Stimulated activated CD8-positive, alpha-beta memory T cell treated with anti-CD3 and anti-CD28 coated beads, Interleukin-4, amount 100 ng/mL, for 24 hours (primary cell): ENCODE results near the gene DOCK4.

Experiments used
- DNase-seq: peaks from one replicate; pipeline ENCODE4 v3.0.0-alpha.2; 2020; ENCODE audit warnings: low read depth

DOCK4 gene

GRCh38 chr7:112192236-112193154 lies 13.7 kb downstream of the DOCK4 start:
- no peak for DNase-seq

- no peak for DNase-seq
These were observed 16.1 kb downstream of the DOCK4 start for GRCh38 chr7:112190120-112190519.

GRCh38 chr7:112189691-112190090 lies 16.5 kb downstream of the DOCK4 start:
- DNase-seq, result no peak

- DNase-seq, result no peak
These were observed 17.9 kb downstream of the DOCK4 start for GRCh38 chr7:112188257-112188656.

DNA sequence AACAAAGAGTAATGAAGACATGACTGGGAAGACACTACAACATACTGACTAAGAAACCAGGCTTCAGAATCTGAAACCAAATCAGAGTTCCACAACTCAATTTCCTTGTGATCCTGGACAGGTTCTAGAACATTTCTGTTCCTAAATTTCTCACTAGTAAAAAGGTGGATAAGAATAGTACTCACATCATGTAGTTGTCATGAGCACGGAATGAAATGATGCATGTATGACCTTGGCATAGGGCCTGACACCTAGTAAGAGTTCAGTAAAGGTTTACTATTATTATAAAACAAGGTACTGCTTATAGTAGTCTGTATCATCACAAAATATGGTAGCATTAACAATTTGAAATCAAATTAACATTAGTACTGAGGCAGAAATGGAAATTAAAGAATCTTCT lies 19.9 kb downstream of the DOCK4 start:
- DNase-seq, result no peak

- DNase-seq, result no peak
These were observed 21.0 kb downstream of the DOCK4 start for GRCh38 chr7:112185005-112185834.

DNA sequence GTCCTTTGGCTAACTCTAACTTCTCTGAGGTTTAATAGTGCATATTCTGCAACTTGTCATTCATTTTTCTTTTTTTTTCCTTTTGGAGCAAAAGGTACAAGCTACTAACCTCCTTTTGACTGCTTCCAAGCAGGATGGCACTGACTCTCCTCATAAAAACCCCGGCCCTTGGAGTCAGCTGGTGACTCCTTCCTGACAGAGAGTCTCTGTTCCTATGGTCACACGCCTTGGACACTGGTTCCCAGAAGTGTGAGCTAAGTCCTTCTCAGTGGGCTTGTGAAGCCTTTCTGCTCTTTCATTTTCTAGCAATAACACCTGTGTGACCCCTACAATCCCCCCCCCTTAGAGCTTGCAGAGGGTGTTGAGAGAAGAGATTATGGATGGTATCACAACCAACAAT lies 21.7 kb downstream of the DOCK4 start:
- no peak for DNase-seq

GRCh38 chr7:112183266-112183665 lies 22.9 kb downstream of the DOCK4 start:
- DNase-seq, result no peak

DNA sequence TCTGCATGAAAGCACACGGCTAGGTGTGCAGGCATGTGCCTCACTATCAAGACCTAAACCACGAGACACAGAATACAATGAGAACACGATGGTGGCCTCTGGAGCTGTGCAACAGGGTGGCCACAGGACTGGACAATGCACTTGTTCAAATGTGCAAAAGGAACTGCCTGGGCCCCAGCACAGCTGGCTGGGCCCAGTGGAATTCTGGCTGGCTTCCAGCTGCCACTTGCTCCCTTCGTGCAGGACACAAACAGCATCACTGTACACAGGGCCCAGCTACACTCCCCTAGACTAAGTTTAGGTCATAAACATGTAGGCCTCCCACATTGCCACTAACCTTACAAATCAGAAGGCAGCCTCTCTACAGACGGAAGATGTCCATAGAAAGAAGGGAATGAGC lies 23.4 kb downstream of the DOCK4 start:
- no peak for DNase-seq

DNA sequence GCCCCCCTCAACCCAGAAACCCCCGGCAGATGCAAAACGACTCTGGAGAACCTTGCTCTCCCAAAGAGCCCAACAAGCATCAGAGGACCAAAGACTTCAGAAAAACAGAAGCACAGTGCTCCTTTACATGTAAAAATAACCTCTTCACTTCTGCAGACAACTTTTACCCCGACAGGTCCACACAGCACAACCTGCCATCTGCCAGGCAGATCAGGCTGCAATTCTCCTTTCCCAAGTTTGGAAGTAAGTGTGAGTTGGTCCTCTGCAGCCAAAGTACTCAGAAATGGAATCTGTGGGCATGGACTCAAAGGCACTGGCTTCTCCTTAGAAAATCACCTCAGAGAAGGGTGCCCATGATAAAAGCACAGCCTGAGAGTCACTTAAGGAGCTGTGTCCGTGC lies 26.0 kb downstream of the DOCK4 start:
- DNase-seq, result no peak

DNA sequence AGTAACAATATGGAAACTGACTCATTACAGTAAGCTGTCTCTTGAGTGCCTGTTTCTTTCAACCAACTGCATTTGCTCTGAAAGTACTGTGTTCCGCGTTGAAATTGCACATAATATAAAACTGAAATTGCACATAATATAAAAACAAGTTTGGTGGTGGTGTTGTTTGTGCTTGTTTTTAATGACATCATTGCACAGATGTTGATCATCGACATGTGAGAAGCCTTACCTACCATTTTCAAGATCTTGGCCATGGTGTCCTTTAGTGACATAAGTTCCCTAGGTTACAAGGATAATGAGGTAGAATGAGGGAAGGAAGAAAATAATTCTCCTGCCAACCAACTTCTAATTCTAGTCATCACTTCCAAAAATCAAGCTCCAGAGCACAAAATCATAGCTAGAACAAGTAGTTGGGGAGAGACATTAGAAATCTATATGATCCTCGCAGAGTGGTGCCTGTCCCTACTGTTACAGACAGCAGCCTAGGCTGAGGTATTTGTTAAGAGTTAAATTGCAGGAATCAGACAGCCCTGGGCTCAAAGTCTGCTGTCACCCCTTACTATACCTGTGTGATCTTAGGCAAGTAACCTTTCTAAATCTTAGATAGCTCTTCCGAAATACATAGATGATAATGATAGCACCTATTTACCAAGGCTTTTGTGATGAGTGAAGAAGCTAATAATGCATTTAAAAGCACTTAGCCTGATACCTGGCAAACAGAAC lies 29.3 kb downstream of the DOCK4 start:
- DNase-seq, result no peak

GRCh38 chr7:112176241-112176640 lies 30.0 kb downstream of the DOCK4 start:
- no peak for DNase-seq

GRCh38 chr7:112174192-112174591 lies 32.0 kb downstream of the DOCK4 start:
- no peak for DNase-seq

DNA sequence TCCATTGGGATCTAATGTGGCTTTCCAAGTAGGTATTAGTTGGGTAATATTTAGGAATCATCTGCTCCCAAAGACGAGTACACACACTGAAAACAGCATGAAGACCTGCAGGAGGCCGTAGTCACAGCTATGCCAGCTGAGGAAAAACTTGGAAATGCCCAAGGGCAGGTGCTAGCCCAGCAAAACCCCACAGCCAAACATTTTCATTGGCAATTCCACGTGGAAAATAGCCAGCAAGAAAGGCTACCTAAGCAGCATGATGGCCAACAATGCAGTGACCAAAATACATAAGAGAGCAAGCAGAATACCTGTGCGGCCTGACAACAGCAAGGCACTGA lies 32.7 kb downstream of the DOCK4 start:
- no peak for DNase-seq

DNA sequence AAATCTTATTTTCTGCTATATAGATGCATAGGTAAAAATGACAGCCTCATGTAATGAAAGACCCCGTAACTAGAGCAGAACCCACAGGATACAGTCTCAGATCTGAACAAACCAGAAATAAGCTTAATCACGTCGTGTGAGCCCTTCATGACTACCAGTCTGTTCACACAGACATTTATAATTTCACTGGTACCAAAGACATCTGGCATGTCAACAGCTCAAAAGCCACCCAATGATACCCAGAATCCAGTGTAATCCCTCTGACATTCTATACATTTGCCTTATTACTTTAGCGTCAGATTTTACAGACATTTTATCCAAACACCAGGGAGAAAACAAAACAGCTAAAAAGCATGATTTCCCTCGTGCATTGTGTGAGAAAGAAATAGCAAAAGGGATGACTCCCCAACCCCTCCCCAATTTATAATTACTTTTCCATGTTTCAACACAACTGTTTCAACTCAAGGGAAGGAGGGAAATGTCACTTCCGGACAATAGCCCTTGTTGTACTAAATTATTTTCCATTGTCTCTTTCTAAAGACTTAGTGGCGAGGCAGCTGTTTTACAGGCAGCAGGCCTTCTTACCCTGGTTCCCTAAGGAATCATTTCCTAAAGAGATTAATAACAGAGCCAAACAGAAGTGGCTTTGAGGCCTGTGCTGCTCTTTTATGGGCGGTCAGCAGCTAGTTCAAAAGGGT lies 33.2 kb downstream of the DOCK4 start:
- no peak for DNase-seq

- no peak for DNase-seq
These were observed 34.5 kb downstream of the DOCK4 start for GRCh38 chr7:112171673-112172072.

- DNase-seq, result no peak
These were observed 37.3 kb downstream of the DOCK4 start for GRCh38 chr7:112168915-112169314.

DNA sequence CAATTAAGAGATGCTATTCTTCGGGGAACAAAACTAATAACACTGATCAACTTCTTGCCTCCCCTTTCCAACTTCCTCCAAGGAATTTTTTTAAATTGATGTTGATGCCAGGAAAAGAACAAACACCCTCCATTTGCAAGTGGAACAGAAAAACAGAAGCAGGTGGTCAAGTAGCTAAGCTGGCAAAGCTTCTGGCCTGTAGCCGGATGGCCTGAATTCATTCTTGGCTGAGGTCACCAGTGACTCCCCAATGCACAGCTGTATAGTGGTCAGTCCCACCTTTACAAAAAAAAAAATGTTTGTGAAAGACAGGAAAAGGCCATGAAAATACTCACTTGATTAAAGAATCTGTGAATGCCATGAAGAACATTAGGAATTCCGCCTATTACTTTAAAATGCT lies 39.1 kb downstream of the DOCK4 start:
- no peak for DNase-seq

GRCh38 chr7:112162784-112163506 lies 43.3 kb downstream of the DOCK4 start:
- no peak for DNase-seq

GRCh38 chr7:112162142-112162766 lies 43.9 kb downstream of the DOCK4 start:
- DNase-seq, result no peak
